Measurements from ENCODE around the gene IFFO2. TPM values are rescaled to one million over a fixed set of nuclear protein-coding genes. Genes with fewer than 3 reads are reported as not detected.
A peak's percentile ranks its signal among the peaks of the same experiment; 100 is the strongest.

IFFO2 gene
- total RNA-seq, 2 donors from 2014 or later, result 69.2 to 79.1 TPM

DNA sequence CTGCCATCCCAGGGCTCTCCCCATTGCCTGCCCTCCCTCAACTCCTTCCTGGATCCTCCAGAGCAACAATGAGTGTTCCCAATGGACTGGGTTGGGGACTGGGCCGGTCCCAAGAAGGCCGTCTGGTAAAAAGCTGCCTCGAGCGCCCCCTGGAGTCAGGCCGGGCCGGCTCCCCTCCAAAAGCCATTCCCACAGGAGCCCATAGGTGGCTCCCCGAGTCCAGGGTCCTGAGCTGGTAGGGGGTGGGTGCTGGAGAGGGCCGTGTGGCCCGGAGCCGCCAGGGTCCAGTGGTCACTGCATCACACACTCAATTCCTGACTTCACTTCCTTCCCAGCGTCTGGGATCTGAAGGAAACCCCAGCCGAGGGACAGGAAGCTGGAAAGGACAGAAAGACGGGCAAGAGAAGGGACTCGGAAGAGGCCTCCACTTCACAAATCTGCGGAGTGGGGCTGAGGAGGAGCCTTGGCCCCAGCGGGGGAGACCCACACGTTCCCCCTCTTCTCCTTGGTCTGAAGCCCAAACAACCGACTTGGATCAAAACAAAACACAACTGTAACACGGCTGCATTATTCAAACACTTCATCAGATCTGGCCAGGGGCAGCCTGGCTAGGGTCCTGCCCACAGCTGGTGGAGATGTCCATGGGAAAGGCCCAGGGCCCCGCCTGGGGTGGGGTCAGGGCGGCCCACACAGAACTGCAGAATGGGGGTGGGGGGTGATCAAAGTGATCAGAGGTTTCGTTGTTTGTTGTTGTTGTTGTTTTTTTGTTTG lies 43.2 kb downstream of the IFFO2 start:
- Mint-ChIP-seq H3K4me1 (ENCODE audit: low read depth) (peaks cover 42% of the 10 kb centered on the region), H3K9me3 (peaks cover 0 to 3% of the 10 kb centered on the region in 2 donors), H3K27me3 (ENCODE audit: low read depth) (no peaks in the 10 kb centered on the region), H3K27ac (peak overlapping the region; percentile 86), H3K36me3 (ENCODE audit: insufficient read depth in 2 of 2) (peaks cover 22 to 42% of the 10 kb centered on the region in 2 donors), H3K4me3 (no peak overlapping the region)
- DNase-seq (peak; percentile 73 to 80), ATAC-seq (replicated peaks in 1 of 2) (peak; percentile 74 to 78)

GRCh38 chr1:18912550-18912949 lies 43.9 kb downstream of the IFFO2 start:
- peaks cover 22 to 49% of the 10 kb centered on the region in 2 donors for H3K36me3 Mint-ChIP-seq (ENCODE audit: insufficient read depth in 2 of 2)

DNA sequence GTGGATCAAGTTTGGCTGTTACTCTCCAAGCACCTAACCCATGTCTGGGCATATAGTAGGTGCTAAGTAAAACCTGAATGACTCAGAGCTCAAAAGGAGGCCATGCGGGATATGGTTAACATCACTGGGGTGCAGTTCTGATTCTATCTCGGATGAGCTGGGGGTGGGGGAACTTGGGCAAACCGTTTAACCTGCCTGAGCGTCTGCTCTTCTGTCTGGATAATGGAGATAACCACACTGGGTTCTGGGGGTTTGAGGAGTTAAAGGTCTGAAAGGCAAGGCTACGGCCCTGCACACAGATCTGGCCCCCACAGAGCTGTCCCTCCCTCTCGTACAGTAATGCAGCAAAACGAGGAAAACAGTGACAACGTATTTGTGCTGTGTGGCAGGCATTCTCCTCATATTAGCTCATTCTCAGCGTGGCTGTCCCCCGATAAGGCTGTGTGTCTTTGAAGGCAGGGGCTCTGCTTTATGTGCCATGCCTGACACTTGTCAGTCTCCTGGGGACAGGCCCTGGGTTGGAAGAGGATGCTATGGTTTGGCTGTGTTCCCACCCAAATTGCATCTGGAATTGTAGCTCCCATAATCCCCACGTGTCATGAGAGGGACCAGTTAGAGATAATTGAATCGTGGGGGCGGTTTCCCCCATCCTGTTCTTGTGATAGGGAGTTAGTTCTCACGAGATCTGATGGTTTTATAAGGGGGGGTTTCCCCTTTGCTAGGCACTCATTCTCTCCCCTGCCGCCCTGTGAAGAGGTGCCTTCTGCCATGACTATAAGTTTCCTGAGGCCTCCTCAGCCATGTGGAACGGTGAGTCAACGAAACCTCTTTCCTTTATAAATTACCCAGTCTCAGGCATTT lies 47.3 kb downstream of the IFFO2 start:
- peak in 1 of 2 donors; percentile 25 for ATAC-seq (replicated peaks in 1 of 2)
- no peak for DNase-seq
- Mint-ChIP-seq H3K9me3 (peaks cover 0 to 3% of the 10 kb centered on the region in 2 donors), H3K27ac (no peak overlapping the region), H3K4me1 (ENCODE audit: low read depth) (peaks cover 48% of the 10 kb centered on the region), H3K36me3 (ENCODE audit: insufficient read depth in 2 of 2) (peaks cover 24 to 50% of the 10 kb centered on the region in 2 donors), H3K4me3 (no peak overlapping the region), H3K27me3 (ENCODE audit: low read depth) (no peaks in the 10 kb centered on the region)

More at GRCh38 chr1:18912550-18912949, 43.9 kb downstream of the IFFO2 start:
- no peak for ATAC-seq (replicated peaks in 1 of 2)
- Mint-ChIP-seq H3K9me3 (peaks cover 0 to 3% of the 10 kb centered on the region in 2 donors), H3K27me3 (ENCODE audit: low read depth) (no peaks in the 10 kb centered on the region), H3K4me3 (no peak overlapping the region), H3K4me1 (ENCODE audit: low read depth) (peaks cover 49% of the 10 kb centered on the region), H3K27ac (no peak overlapping the region)
- no peak for DNase-seq

DNA sequence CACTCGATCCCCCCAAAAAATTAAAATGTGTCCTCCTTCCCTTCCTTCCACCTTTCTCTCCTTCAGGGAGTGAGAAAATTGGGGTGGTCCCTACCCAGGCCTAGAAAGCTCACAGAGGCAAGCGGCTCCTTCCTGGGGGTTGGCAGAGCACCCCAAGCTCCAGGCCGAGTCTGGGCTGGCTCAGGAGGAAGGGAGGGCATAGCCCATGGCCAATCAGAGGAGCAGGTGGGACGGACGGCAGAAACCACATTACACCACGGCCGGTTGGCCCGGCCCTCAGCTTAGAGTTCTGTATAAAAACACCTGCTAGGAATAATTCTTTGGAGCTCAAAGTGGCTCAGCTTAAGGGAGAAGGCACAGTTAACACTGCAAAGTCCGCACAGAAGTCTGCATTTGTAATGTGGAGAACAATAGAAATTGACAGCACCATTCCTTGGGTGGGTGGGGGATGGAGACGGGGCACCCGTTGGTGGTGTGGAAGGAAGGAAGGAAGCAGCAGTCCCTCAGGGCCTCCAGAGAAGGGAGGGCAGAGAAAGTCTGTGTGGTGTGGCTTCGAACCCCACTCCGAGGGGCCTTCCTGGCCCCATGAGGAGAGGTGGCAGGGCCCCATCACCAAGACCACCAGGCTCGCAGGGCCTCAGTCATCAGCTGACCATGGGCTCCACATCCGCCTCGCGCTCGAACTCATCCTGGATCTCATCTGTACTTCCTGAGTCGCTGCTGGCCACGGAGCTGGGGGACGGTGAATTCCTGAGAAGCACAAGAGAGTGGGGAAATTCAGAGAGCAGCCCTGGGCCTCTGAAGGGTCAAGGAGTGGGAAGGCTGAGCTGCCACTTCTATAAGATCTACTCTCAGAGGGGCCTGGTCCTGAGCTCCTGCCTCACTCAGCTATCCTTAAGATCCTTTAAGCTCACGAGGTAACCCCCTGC lies 48.3 kb downstream of the IFFO2 start:
- Mint-ChIP-seq H3K4me1 (ENCODE audit: low read depth) (peaks cover 48% of the 10 kb centered on the region), H3K36me3 (ENCODE audit: insufficient read depth in 2 of 2) (peaks cover 24 to 46% of the 10 kb centered on the region in 2 donors), H3K4me3 (no peak overlapping the region), H3K27me3 (ENCODE audit: low read depth) (no peaks in the 10 kb centered on the region), H3K9me3 (peaks cover 0 to 3% of the 10 kb centered on the region in 2 donors), H3K27ac (no peak overlapping the region)
- no peak for ATAC-seq (replicated peaks in 1 of 2)
- no peak for DNase-seq

DNA sequence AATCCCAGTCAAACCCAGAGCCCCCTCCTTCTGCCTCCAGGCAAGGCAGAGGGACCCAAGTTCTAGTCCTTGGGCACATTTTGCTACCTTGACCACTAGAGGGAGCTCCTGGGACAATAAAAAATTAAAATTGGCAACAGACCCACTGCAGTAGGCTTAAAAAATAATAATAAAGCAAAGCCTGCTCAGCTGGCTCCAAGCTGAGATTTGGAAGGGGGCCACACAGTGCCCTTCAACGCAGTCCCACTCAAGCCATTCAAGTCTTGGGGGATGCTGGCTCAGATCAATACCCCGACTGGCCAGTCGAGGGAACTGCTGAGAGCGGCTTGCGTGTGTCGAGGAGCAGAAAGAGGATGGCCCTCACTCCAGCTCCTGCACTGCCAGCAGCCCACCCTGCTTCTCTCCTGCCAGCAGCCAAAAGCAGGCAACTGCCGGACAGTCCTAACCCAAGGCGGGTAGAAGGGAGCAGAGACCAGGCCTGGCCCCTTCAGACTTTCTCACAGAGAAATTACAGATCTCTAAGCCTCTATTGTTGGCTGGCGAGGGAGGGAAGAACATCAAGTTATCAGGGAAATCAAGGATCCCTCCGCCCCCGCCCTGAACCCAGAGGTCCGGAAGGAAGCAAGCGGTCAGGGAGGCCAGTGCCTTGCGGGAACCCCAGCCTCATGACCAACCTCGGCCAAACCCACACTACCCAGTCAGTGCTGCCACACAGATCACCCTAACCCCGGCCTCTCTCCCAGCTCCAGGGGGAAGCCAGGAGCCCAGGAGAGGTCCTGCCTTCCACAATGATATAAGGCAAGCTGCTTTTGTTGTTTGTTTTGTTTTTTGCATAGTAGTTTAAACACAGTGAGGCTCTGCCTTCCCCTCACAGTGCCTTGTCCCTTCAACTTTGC lies 49.2 kb downstream of the IFFO2 start:
- Mint-ChIP-seq H3K27me3 (ENCODE audit: low read depth) (no peaks in the 10 kb centered on the region), H3K4me1 (ENCODE audit: low read depth) (peaks cover 49% of the 10 kb centered on the region), H3K4me3 (no peak overlapping the region)

DNA sequence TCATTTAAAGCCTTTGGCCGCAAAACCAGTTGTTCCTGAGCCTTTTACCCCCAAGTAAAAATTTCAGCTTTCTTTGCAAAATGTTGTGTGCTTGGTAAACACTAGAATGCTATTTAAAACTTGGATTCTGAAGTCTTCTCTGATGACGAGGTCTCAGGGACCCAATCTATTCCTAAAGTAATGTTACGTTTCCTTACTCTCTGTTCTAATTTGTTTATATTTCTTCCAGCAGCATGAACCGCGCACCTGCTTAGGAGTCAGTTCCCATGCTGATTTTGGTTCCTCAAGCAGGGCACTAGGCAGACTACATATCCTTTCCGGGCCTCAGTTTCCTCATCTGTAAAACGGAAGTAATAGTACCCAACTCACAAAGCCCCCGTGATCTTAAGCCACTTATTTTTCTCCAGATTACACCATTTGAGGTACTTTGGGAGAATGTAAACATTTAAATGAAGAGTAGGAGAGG lies 53.2 kb downstream of the IFFO2 start:
- H3K36me3 Mint-ChIP-seq (ENCODE audit: insufficient read depth in 2 of 2), result peaks cover 2 to 10% of the 10 kb centered on the region in 2 donors
- peaks cover 54% of the 10 kb centered on the region for H3K4me1 Mint-ChIP-seq (ENCODE audit: low read depth)
- no peaks in the 10 kb centered on the region for H3K9me3 Mint-ChIP-seq
- peak overlapping the region; percentile 87 for H3K27ac Mint-ChIP-seq
- H3K4me3 Mint-ChIP-seq, result peak overlapping the region; percentile 90 to 92
- no peak for DNase-seq
- ATAC-seq (replicated peaks in 1 of 2), result no peak
- H3K27me3 Mint-ChIP-seq (ENCODE audit: low read depth), result no peaks in the 10 kb centered on the region

More for the DNA sequence above, 49.2 kb downstream of the IFFO2 start:
- Mint-ChIP-seq H3K9me3 (peaks cover 0 to 3% of the 10 kb centered on the region in 2 donors), H3K36me3 (ENCODE audit: insufficient read depth in 2 of 2) (peaks cover 24 to 39% of the 10 kb centered on the region in 2 donors), H3K27ac (peak overlapping the region; percentile 70)
- DNase-seq (peak; percentile 43 to 68), ATAC-seq (replicated peaks in 1 of 2) (no peak)

GRCh38 chr1:18902523-18903290 lies 53.8 kb downstream of the IFFO2 start, which contains the start of gene ALDH4A1:
TSS of gene ALDH4A1 (minus strand) at chr1:18902555. CDS start at chr1:18902523, 32 bp downstream.
- H3K27ac Mint-ChIP-seq, result peak within 1 kb of the TSS; percentile 98
- peaks cover 49% of the 10 kb centered on the region for H3K4me1 Mint-ChIP-seq (ENCODE audit: low read depth)
- no peaks in the 10 kb centered on the region for H3K27me3 Mint-ChIP-seq (ENCODE audit: low read depth)
- peaks cover 2 to 4% of the 10 kb centered on the region in 2 donors for H3K36me3 Mint-ChIP-seq (ENCODE audit: insufficient read depth in 2 of 2)
- H3K9me3 Mint-ChIP-seq, result no peaks in the 10 kb centered on the region
- peak; percentile 98 for ATAC-seq (replicated peaks in 1 of 2)
- peak within 1 kb of the TSS; percentile 90 to 92 for H3K4me3 Mint-ChIP-seq
- DNase-seq, result peak; percentile 91 to 96

DNA sequence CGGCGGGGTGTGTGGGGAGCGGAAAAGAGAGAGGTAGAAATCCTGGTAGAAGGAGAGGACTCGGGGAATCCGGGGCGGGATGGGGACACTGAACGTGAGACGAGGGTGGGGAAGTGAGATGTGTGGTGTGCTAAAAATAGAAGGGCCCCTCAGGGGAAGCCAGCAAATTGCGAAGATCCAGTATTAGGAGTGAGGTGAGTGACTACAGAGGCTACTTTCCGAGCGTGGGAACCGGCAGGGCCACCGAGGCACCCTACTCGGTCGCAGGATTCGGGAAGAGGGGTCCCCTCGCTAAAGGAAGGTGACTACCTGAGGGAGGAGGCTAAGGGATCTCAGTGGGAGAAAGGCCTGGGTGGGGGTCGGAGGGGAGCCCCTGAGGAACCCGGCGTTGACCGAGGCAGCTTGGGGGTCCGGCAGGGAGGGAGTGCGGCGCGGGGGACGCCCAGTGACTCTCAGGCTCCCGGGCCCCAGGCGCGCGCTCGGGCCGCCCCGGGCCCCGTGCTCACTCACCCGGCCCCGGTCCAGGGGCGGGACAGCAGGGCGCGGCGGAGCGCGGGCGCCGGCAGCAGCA lies 54.4 kb downstream of the IFFO2 start:
- Mint-ChIP-seq H3K27ac (peak overlapping the region; percentile 20), H3K4me1 (ENCODE audit: low read depth) (peaks cover 42% of the 10 kb centered on the region), H3K4me3 (peak overlapping the region; percentile 90 to 92), H3K9me3 (no peaks in the 10 kb centered on the region), H3K36me3 (ENCODE audit: insufficient read depth in 2 of 2) (no peaks in the 10 kb centered on the region), H3K27me3 (ENCODE audit: low read depth) (no peaks in the 10 kb centered on the region)
- ATAC-seq (replicated peaks in 1 of 2) (no peak), DNase-seq (no peak)

GRCh38 chr1:18901147-18901951 lies 55.1 kb downstream of the IFFO2 start:
- DNase-seq (no peak), ATAC-seq (replicated peaks in 1 of 2) (no peak)
- Mint-ChIP-seq H3K27ac (peak overlapping the region; percentile 20), H3K9me3 (no peaks in the 10 kb centered on the region), H3K4me3 (peak overlapping the region; percentile 90 to 92), H3K36me3 (ENCODE audit: insufficient read depth in 2 of 2) (no peaks in the 10 kb centered on the region), H3K4me1 (ENCODE audit: low read depth) (peaks cover 40% of the 10 kb centered on the region), H3K27me3 (ENCODE audit: low read depth) (no peaks in the 10 kb centered on the region)

DNA sequence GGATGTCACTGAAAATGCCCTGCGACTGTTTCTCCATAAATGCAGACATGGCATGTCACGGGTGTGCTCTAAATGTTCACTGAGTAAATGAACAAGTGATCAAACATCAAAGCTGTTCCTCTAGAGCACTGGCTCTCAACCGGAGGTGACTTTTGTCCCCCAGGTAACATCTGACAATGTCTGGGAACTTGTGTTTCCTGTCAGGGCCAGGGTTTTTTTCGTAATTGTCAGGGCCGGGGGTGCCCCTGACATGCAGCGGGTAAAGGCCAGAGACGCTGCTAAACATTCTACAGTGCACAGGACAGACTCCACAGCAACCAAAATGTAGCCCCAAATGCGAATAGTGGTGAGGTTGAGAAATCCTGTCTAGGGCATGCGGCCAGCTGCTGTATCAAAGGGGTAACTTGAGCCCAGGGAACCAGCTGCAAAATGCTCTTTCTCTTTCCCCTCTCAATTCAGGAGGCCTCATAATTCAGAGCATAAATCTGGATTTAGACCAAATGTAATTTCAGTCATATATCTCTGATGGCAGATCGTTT lies 56.1 kb downstream of the IFFO2 start:
- H3K4me3 Mint-ChIP-seq, result peak overlapping the region; percentile 55 to 66
- H3K9me3 Mint-ChIP-seq, result no peaks in the 10 kb centered on the region
- peak; percentile 23 to 28 for DNase-seq
- no peaks in the 10 kb centered on the region for H3K27me3 Mint-ChIP-seq (ENCODE audit: low read depth)
- H3K36me3 Mint-ChIP-seq (ENCODE audit: insufficient read depth in 2 of 2), result no peaks in the 10 kb centered on the region
- H3K27ac Mint-ChIP-seq, result peak overlapping the region; percentile 33
- H3K4me1 Mint-ChIP-seq (ENCODE audit: low read depth), result peaks cover 40% of the 10 kb centered on the region
- no peak for ATAC-seq (replicated peaks in 1 of 2)
